Coronary artery (tissue), 2 donors: Measurements from ENCODE around the gene CMKLR1.

Experiments used
- DNase-seq: peaks from one replicate; pipeline ENCODE4 v3.0.0-alpha.2; 2017; ENCODE audit warnings: low spot score
- H3K27ac ChIP-seq, 2 donors: fragments of 200-600 bp; sonication (generic); one replicate each; pipeline ENCODE4 v1.5.1; 2016 to 2019
- H3K4me3 ChIP-seq: fragments of 200-600 bp; sonication (generic); 2 replicates; pipeline ENCODE4 v1.5.1; 2016; ENCODE audit warnings: mild to moderate bottlenecking, moderate library complexity
- TF ChIP-seq, protein P1 (sequence below): fragments of 200-600 bp; sonication (generic); IDR thresholded peaks from one replicate; pipeline ENCODE4 v1.5.1; 2019; ENCODE audit warnings: antibody characterized with exemption

The CMKLR1 gene

DNA sequence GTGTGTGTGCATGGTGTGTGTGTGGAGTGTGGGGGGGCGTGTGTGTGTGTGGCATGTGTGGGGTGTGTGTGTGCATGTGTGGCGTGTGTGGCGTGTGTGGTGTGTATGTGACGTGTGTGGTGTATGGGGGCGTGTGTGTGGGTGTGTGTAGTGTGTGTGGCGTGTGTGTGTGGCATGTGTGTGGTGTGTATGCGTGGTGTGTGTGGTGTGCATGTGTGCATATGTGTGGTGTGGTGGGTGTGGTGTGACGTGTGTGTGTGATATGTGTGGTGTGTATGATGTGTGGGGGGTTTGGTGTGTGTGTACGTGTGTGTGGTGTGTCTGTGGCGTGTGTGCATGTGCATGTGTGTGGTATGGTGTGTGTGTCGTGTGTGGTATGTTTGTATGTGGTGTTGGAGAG is 24.1 kb upstream of the CMKLR1 start:
- DNase-seq, result peak; percentile 33
- TF ChIP-seq, protein P1, sequence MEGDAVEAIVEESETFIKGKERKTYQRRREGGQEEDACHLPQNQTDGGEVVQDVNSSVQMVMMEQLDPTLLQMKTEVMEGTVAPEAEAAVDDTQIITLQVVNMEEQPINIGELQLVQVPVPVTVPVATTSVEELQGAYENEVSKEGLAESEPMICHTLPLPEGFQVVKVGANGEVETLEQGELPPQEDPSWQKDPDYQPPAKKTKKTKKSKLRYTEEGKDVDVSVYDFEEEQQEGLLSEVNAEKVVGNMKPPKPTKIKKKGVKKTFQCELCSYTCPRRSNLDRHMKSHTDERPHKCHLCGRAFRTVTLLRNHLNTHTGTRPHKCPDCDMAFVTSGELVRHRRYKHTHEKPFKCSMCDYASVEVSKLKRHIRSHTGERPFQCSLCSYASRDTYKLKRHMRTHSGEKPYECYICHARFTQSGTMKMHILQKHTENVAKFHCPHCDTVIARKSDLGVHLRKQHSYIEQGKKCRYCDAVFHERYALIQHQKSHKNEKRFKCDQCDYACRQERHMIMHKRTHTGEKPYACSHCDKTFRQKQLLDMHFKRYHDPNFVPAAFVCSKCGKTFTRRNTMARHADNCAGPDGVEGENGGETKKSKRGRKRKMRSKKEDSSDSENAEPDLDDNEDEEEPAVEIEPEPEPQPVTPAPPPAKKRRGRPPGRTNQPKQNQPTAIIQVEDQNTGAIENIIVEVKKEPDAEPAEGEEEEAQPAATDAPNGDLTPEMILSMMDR, result no peak
- H3K4me3 ChIP-seq, result no peak overlapping the region
- H3K27ac ChIP-seq, result no peak overlapping the region

DNA sequence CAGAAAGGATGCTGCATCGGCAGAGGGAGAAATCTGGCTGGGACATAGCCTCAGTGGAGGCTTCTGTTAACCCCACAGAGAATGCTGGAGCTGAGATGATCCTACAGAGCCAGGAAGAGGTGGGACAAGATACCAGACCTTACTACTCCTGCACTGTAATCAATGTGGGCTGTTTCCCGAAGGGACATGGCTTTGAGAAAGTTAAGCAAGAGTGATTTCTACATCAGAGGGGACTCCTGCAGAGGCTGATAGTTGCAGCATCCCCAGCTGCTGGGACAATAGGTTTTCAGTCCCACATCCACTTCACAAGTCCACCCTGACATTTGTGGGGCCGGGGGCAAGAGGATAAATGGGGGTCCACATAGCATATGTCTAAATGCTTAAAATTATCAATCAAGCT is 22.5 kb upstream of the CMKLR1 start:
- TF ChIP-seq, protein P1, result no peak
- Histone ChIP-seq H3K27ac (no peak overlapping the region), H3K4me3 (no peak overlapping the region)
- DNase-seq, result peak; percentile 28

DNA sequence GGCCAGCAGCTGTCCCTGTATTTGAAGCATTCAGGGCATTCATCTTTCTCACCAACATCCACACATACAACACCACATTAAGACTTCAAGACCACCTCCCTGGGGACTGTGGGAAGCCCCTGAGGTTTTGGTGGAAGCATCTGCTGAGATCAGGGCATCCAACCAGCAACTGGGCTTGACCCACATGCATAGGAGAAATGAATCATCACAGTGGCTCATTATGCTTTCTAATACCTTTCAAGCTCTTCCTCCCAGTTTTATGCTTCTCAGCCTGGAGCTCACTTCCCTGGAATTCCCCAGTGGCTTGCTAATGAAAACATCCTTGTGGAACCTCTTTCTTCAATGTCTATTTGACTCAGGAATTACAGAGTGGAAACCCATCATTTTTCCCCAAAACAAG is 21.4 kb upstream of the CMKLR1 start:
- Histone ChIP-seq H3K4me3 (no peak overlapping the region), H3K27ac (no peak overlapping the region)
- DNase-seq, result peak; percentile 31
- TF ChIP-seq, protein P1, result no peak

DNA sequence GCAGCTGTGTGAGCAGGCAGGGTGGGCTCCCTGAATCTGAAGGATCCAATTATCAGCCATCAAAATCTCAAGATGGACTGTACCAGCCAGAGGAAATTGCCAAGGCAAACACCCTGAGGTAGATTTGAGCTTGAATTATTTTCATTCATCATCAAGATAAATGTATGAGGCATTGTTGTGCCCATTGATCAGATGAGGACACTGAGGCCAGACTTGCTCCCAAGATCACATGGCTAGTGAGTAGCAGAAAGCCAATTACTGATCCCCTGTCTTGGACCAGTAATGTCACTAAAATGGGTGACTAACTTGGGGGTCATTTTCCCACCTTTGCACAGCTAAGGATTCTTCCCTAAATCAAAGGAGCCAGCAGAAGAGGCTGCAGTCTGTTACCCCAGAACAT is 20.9 kb upstream of the CMKLR1 start:
- DNase-seq, result no peak
- TF ChIP-seq, protein P1, result no peak
- Histone ChIP-seq H3K27ac (no peak overlapping the region), H3K4me3 (no peak overlapping the region)

DNA sequence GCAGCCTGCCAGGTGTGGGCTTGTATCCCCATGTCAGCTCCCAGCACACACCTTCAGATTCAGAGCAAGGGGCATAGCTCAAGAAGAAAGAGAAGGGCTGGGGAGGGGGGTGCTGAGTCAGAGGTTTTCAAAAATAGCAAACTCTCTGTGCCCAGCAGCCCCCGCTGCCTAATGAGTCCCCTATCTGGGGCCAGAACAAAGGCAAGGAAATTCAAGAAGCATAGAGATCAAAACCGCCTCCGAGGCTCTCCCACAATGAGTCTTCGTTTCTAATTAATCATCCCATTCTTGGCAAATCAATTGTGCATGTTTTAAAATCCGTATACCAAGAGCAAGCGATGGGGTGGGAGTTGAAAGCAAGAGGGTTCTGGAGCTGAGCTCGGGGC is 19.5 kb upstream of the CMKLR1 start:
- Histone ChIP-seq H3K27ac (no peak overlapping the region), H3K4me3 (no peak overlapping the region)
- TF ChIP-seq, protein P1, result no peak
- no peak for DNase-seq

DNA sequence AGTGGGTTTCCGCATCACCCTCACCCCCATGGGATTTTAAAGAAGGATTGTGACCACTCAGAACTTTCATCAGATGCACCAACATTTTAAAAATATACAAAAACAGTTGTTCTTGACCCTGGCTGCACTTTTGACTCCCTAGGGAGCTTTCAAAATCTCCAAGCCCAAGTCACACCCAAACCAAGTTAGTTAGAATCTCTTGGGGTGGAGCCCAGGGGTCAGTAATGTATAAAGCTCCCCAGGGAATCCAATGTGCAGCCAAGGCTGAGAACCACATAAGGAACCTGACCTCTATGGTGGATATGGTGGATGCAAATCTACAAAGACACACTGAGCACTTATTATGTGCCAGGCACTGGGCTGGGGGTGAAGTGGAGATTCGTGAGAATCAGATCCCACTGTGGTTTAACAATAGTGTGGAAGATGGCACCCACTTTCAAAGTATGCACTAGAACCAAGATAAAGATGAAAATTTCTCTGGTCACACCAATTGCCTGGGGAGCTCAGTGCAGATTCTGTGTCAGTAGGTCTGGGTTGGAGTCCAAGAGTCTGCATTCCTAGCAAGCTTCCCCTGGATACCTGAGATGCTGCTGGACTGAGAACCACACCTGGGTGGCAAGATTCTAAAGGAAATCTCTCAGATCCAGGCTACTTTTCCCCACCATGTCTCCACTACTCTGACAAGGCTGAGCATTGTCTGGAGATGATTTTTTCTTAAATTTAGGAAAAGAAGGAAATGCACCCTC is 18.9 kb upstream of the CMKLR1 start:
- no peak for DNase-seq
- H3K4me3 ChIP-seq, result no peak overlapping the region
- TF ChIP-seq, protein P1, result no peak
- H3K27ac ChIP-seq, result no peak overlapping the region
